Germinal center (tissue), 1 donor: ENCODE measurements around the gene PTPRJ.
"Not testable (repeated sequence)": the region's sequence is repeated elsewhere in the genome, so short reads cannot be mapped to it uniquely, and the experiment has no call there.

Experiments used
- DNase-seq: peaks from one replicate; pipeline ENCODE4 v3.0.0; 2012; ENCODE audit warnings: mixed read lengths, low spot score

Gene PTPRJ

GRCh38 chr11:48122246-48122645 is 141.9 kb downstream of the PTPRJ start:
- DNase-seq: no peak

DNA sequence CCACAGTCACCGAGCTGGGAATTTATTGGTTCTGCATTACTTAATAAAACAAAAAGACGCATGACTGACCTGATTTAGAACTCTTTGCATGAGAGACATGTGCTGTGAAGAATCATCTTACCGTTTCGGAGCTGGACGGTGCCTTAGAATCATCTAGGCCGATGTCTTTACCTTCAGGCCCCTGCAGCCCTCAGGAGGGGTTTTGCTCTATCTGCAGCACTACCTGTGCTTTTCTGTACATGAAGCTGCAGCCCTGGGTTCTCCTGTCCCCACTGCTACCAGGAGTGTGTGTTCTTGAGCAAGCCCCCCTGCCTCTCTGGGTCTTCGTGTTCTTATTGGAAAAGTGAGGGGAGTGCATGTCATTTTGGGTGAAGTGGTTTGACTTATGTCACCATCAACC is 142.3 kb downstream of the PTPRJ start:
- no peak for DNase-seq

DNA sequence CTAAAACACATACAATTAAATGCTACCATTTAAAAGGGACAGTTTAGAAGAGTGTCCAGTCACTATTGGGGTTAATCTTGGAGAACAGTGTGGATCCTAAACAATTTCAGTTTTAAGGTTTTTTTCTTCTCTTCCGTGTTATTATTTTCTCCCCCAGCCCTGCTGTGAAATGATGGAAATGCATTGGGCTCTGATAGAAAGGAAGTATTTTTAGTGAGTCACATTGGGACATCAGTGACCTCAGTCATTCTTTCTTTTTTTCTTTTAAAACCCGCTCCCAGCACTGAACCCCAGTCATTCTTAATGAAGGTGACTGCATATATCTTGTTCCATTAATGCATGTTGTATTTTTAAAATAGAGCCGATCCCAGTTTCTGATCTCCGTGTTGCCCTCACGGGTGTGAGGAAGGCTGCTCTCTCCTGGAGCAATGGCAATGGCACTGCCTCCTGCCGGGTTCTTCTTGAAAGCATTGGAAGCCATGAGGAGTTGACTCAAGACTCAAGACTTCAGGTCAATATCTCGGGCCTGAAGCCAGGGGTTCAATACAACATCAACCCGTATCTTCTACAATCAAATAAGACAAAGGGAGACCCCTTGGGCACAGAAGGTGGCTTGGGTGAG is 143.0 kb downstream of the PTPRJ start:
- no peak for DNase-seq

DNA sequence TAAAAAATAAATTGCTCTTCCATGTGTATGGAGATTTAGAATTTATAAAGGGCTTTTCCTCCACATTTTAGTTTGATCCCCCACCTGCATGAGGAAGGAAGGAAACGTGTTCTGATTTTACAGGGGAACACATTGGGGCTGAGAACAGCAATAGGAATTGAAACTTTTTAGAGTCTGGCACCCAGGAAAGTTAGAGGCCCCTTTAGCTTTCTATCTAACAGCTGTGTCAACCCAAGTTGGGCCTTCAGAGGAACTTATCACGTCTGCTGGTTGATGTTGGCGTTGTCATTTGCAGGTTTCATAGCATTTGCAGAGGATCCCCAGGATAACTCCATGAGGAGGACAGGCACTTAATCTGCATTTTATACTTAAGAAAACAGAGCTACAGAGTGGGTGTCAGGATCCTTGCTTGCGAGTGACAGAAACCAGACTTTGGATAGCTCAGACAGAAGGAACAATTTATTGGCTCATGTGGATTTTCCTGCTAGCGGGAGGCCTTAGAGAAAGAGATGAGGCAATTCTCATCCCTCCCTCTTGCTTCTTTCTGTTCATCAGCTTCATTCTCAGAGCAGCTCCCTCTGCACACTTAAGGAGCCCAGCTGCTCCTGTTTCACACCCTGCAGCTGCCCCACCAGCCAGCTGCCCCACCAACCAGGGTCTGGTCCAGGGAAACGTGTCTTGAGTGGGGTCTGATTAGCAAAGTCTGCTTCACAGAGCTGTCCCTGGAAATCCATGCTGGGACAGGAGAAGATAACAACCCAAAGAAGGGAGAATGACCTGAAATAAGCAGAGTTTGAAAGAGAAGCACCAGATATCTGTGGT is 143.8 kb downstream of the PTPRJ start:
- no peak for DNase-seq

DNA sequence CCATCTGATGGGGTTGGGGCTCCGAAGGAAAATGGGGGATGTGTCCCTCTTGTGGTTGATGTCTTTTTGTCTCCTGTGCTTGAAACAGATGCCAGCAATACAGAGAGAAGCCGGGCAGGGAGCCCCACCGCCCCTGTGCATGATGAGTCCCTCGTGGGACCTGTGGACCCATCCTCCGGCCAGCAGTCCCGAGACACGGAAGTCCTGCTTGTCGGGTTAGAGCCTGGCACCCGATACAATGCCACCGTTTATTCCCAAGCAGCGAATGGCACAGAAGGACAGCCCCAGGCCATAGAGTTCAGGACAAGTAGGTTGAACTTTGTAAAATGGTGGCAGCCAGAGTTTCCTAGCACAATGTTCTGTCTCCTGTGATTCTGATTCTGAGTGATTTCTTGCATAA is 144.5 kb downstream of the PTPRJ start:
- DNase-seq: no peak

DNA sequence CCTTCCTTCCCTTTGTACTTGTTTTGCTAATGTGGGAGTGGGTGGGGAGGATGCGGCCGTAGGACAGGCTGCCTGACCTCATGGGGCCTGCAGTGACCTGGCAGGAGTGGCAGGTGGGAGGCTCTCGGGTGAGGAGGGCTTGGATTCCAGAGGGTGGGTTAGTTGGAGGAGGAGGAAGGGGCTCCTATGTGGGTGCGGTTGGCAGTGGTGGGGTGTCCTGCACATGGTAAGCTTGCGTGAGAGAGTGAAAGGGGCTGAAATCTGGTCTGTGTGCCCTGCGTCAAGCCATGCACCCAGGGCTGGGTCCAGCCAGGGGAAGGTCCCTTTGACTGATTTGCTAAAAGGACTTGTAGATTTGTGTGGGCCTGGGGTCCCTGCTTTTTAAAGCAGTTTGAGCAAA is 145.5 kb downstream of the PTPRJ start:
- no peak for DNase-seq

GRCh38 chr11:48127521-48128183 is 147.3 kb downstream of the PTPRJ start:
- DNase-seq: no peak

DNA sequence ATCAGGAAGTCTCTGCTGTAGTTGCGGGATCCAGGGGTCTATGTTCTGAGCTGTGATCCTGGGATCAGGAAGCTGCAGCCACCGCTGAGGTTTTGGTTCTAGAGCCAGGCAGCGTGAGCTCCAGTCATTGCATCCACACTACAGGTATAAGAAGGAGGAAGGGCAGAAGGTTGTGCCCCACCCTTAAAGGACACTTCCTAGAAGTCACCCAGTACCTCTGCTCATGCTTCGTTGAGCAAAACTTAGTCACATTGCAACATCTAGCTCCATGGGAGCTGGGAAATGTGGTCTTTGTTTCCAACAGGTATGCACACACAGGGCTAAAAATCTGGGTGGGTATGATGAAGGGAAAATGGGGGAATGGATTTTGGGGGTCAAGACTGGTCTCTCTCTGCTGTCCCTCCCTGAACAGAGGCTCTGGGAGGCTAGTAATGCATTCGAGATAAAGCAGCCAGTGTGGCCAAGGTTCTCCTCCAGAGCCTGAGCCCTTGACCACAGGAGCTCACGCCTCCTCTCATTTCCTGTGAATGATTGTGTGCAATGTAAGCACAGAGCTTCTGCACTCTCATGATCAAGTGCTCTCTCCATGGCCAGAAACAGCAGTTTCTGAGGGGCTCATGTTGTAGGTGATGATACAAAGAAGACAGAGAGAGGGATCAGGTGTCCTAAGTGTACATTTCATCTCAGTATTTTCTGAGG is 149.5 kb downstream of the PTPRJ start:
- no peak for DNase-seq

DNA sequence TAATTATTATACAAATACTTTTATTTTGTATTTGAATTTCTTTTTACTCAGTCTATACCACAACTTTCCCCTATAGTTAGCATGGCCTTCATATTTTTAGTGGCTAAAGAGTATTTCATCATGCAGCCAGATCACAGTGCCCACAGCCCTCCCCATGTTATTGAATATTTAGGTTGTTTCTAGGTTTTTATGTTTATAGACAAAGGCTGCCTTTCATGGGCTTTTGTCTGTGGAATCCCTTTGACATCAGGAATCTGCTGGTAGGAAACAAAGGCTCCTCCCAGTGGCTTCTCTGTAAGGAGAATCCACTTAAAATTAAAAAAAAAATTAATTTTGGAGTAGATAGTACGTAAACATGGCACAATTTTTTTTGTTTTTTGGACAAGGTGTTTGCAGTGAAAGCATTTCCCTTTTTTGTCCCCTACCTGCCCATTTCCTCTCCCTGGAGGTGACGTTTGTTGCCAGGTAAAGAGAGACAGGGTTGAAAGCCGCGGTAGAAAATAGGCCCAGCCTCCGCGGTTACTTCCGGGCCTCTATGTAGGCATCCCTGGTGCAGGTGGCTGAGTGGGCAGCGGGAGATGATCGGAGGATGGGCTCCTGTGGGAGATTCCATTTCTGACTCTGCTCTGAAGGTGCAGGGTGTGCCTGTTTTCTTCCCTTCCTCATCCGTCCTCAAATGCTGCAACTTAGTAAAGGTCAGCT is 154.0 kb downstream of the PTPRJ start:
- DNase-seq: no peak

GRCh38 chr11:48138222-48138621 is 157.9 kb downstream of the PTPRJ start:
- DNase-seq: no peak

GRCh38 chr11:48139896-48140295 is 159.5 kb downstream of the PTPRJ start:
- not testable (repeated sequence) for DNase-seq

DNA sequence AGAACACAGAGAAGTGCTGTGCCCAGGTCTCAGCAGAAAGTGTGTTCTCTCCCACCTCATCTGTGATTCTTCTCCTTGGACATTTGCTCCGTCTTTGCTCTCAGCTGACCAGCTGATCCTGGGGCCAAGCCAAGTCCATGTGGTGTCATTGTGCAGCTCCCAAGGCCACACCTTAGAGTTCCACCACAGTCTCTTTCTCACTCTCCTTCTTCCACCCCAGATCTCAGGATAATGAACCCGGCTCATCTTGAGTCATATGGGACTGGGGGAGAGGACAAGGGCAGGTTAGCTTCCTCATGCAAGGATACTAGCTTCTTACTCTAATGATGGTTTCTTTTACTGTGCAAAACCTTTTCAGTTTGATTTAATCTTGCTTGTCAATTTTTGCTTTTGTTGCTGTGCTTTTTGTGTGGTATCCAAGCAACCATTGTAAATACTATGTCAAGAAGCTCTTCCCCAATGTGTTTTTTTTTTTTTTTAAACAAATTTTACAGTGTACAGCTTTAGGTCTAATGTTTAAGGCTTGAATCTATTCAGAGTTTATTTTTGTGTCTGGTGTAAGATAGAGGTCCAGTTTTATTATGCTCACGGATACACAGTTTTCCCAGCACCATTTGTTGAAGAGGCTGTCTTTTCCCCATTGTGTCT is 161.2 kb downstream of the PTPRJ start:
- DNase-seq: no peak

DNA sequence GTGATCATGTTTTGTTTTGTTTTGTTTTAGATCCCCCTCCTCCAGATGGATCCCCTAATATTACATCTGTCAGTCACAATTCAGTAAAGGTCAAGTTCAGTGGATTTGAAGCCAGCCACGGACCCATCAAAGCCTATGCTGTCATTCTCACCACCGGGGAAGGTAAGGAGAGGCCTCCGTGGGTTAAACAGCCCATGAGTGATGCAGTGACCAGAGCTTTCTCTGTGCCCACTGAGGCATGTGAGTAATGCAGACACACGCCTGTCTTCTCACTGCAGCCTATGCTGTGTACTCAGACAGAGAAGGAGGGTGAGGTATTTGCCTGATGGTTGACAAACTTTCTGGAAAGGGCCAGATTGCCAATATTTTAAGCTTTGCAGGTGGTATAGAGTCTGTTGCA is 162.5 kb downstream of the PTPRJ start:
- DNase-seq: no peak

GRCh38 chr11:48148749-48149148 is 168.4 kb downstream of the PTPRJ start:
- DNase-seq: no peak

DNA sequence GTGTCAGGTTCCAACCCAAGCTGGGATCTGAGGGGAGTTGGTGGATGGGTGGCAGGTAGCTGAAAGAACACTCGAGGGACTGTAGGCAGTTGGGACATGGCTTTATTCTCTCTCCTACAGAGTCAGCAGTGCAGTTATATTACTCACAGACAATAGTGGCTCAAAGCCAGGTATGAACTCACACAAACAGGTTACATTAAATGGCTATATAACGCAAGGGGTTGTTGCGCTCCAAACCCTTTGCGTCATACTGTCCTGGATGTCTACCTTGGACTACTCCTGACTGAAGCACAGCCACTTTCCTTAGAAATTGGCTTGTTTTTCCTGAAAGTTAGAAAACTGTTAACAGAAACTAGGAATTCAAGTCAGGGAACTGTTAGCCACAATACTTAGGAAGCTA is 169.9 kb downstream of the PTPRJ start:
- no peak for DNase-seq

GRCh38 chr11:48154151-48154550 is 173.8 kb downstream of the PTPRJ start:
- DNase-seq: no peak

DNA sequence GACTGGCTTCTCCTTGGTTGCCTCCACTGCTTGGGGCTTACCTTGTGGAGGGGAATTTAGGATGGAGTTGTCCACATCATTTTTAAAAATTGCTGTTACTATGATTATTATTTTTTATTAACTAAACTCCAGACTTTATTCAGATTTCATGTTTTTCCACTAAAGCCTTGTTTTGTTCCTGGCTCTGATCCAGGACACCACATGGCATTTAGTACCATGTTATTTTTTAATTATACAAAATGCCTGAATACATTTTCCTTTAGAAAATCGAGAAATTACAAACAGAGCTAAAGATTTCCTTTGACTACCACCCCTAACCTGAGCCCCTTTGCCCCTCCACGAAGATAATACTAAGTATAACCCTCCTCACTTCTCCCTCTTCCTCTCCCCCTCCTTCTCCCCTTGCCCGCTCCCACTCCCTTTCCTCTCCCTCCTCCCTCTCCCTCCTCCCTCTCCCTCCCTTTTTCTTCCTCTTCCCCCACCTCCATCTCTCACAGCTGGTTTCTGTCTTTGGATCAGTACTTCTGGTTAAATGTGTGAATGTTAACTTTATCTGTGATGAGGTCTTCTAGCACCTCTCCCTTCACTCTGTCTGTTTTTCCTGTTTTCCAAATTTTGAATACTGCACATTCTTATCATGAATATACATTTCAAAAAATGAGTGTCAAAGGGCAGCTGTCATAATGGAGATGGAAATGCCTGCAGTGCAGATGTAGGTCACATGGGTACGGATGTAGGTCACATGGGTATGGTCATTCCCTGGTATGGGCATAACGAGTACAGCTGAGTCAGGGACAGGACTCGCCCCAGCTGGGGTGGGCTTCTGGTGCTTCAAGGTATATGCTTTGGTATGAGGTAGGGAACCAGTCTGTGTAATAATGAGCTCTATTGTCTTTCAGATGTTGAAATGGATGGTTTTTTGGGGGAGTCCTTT is 181.9 kb downstream of the PTPRJ start:
- DNase-seq: no peak

DNA sequence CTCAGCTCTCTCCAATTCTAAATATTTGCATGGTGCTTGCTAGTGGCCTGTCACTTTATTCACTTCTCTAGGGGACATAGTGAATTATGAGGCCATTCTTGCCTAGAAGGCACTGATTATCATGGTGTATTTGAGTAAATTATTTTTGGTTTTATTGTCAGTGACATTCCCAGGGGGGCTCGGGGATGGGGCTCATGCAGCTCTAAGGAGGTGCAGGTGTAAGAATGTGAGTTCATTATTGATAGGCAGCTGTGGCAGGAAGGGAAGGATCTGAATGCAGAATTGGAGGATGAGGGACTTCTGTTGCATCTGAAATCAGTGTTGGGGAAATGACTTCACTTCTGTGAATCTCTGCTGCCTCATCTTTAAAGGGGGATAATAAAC is 182.5 kb downstream of the PTPRJ start:
- no peak for DNase-seq

DNA sequence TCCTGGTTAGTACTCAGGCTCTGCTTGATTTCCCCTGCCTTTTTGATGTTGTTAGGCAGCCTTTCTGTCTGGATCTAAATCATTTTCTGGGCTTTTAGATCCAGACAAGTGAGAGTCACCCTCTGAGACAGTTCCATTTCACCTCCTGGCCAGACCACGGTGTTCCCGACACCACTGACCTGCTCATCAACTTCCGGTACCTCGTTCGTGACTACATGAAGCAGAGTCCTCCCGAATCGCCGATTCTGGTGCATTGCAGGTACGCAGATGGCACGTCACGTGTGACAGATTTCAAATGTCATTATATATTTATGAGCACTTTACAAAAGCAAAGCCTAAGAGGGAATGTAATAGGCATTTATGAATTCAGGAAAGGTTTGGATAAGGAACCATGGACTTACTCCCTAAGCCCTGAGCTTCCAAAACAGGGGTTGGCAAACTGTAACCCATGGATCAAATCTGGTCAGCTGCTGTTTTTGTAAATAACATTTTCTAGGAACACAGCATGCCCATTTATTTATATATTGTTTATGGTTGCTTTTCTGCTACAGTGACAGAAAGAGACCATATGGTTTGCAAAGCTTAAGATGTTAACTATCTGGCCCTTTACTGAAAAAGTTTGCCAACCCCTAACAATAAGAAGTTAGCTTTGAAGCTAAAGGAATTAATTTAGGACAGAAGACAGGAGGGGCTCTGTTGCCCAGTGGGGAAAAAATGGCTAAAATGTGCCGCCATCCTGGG is 183.2 kb downstream of the PTPRJ start:
- no peak for DNase-seq

- DNase-seq: no peak
These were observed 184.5 kb downstream of the PTPRJ start for GRCh38 chr11:48164836-48165235.
